WTC11 (cell line): ENCODE data around the gene ZBTB44. TPM values are rescaled to one million over a fixed set of nuclear protein-coding genes. Genes with fewer than 3 reads are reported as not detected.

Source experiments
- ATAC-seq: fragments of 200-7000 bp; cut with Tn5 transposase; 2 replicates; pipeline ENCODE4 v1.10.0; 2021; ENCODE audit warnings: mild to moderate bottlenecking, moderate library complexity
- CTCF ChIA-PET: fragments of 300-600 bp; sonication (Branson Sonifier 250); formaldehyde crosslinking; loops from one replicate; lab custom pipeline; 2021; ENCODE audit warnings: antibody characterized with exemption; lab: Charles Lee
- POLR2A ChIA-PET: fragments of 350-600 bp; sonication (Branson Sonifier 250); formaldehyde crosslinking; loops from one replicate; lab custom pipeline; 2021; ENCODE audit warnings: antibody characterized with exemption; lab: Charles Lee
- DNase-seq: peaks from one replicate; pipeline ENCODE4 v3.0.0; 2021; ENCODE audit warnings: low spot score
- H3K27ac Mint-ChIP-seq: 2 replicates; pipeline ENCODE4 v1.8.0; 2021; ENCODE audit warnings: mixed read lengths
- H3K27me3 Mint-ChIP-seq: 2 replicates; pipeline ENCODE4 v1.8.0; 2021; ENCODE audit warnings: low read depth, mild to moderate bottlenecking, moderate library complexity, mixed read lengths
- H3K36me3 Mint-ChIP-seq: 2 replicates; pipeline ENCODE4 v1.8.0; 2021; ENCODE audit warnings: mixed read lengths
- H3K4me1 Mint-ChIP-seq: 2 replicates; pipeline ENCODE4 v1.8.0; 2022; ENCODE audit warnings: mixed read lengths
- H3K4me3 Mint-ChIP-seq: 2 replicates; pipeline ENCODE4 v1.8.0; 2021; ENCODE audit warnings: mild to moderate bottlenecking, moderate library complexity, mixed read lengths
- H3K9me3 Mint-ChIP-seq: 2 replicates; pipeline ENCODE4 v1.8.0; 2021; ENCODE audit warnings: mixed read lengths
- ATF1 ChIP-seq: sonication (generic); formaldehyde crosslinking; IDR thresholded peaks from 2 replicates; pipeline ENCODE4 v1.8.1; 2023; ENCODE audit warnings: mild to moderate bottlenecking, moderate library complexity, missing genetic modification reagents
- ATF3 ChIP-seq: sonication (generic); formaldehyde crosslinking; conservative IDR thresholded peaks from 2 replicates; pipeline ENCODE4 v1.8.1; 2022; ENCODE audit warnings: mild to moderate bottlenecking, missing genetic modification reagents
- CBFB ChIP-seq: sonication (generic); formaldehyde crosslinking; IDR thresholded peaks from 2 replicates; pipeline ENCODE4 v1.8.1; 2022; ENCODE audit warnings: mild to moderate bottlenecking, low read depth, missing genetic modification reagents
- CREM ChIP-seq: sonication (generic); formaldehyde crosslinking; IDR thresholded peaks from 2 replicates; pipeline ENCODE4 v1.8.1; 2022; ENCODE audit warnings: mild to moderate bottlenecking, missing genetic modification reagents, moderate library complexity
- ESRRA ChIP-seq: sonication (generic); formaldehyde crosslinking; IDR thresholded peaks from 2 replicates; pipeline ENCODE4 v1.8.1; 2022; ENCODE audit warnings: mild to moderate bottlenecking, missing genetic modification reagents, borderline replicate concordance
- FOXK1 ChIP-seq: sonication (generic); formaldehyde crosslinking; IDR thresholded peaks from 2 replicates; pipeline ENCODE4 v1.8.0; 2022; ENCODE audit warnings: mild to moderate bottlenecking, moderate library complexity, missing genetic modification reagents
- GABPB1 ChIP-seq: sonication (generic); formaldehyde crosslinking; IDR thresholded peaks from 2 replicates; pipeline ENCODE4 v1.8.1; 2023; ENCODE audit warnings: mild to moderate bottlenecking, missing genetic modification reagents
- MYBL2 ChIP-seq: sonication (generic); formaldehyde crosslinking; IDR thresholded peaks from 2 replicates; pipeline ENCODE4 v1.8.1; 2023; ENCODE audit warnings: mild to moderate bottlenecking, moderate library complexity, missing genetic modification reagents
- NFE2L1 ChIP-seq: sonication (generic); formaldehyde crosslinking; IDR thresholded peaks from 2 replicates; pipeline ENCODE4 v1.8.1; 2023; ENCODE audit warnings: missing genetic modification reagents
- PRDM15 ChIP-seq: sonication (generic); formaldehyde crosslinking; IDR thresholded peaks from 2 replicates; pipeline ENCODE4 v1.8.0; 2022; ENCODE audit warnings: missing genetic modification reagents
- TCF7 ChIP-seq: sonication (generic); formaldehyde crosslinking; IDR thresholded peaks from 2 replicates; pipeline ENCODE4 v1.8.0; 2022; ENCODE audit warnings: mild to moderate bottlenecking, low read depth, missing genetic modification reagents, moderate library complexity
- TEAD4 ChIP-seq: sonication (generic); formaldehyde crosslinking; IDR thresholded peaks from 2 replicates; pipeline ENCODE4 v1.8.0; 2022; ENCODE audit warnings: mild to moderate bottlenecking, missing genetic modification reagents
- ZBTB21 ChIP-seq: sonication (generic); formaldehyde crosslinking; IDR thresholded peaks from 2 replicates; pipeline ENCODE4 v1.8.1; 2023; ENCODE audit warnings: mild to moderate bottlenecking, missing genetic modification reagents, borderline replicate concordance
- ZNF138 ChIP-seq: sonication (generic); formaldehyde crosslinking; conservative IDR thresholded peaks from 2 replicates; pipeline ENCODE4 v1.8.1; 2022; ENCODE audit warnings: mild to moderate bottlenecking, moderate library complexity, missing genetic modification reagents
- ZNF281 ChIP-seq: sonication (generic); formaldehyde crosslinking; IDR thresholded peaks from 2 replicates; pipeline ENCODE4 v1.8.0; 2023; ENCODE audit warnings: mild to moderate bottlenecking, missing genetic modification reagents
- total RNA-seq: library from RNA; stranded (reverse); gene quantifications from 3 replicates; pipeline ENCODE4 v1.2.3, GENCODE V29; 2021
- TF ChIP-seq, protein P1 (sequence below): sonication (generic); formaldehyde crosslinking; IDR thresholded peaks from 2 replicates; pipeline ENCODE4 v1.8.1; 2022; ENCODE audit warnings: missing genetic modification reagents, borderline replicate concordance
- TF ChIP-seq, protein P2 (sequence below): sonication (generic); formaldehyde crosslinking; IDR thresholded peaks from 2 replicates; pipeline ENCODE4 v1.8.0; 2022; ENCODE audit warnings: mild to moderate bottlenecking, missing genetic modification reagents
- TF ChIP-seq, protein P3 (sequence below): sonication (generic); formaldehyde crosslinking; IDR thresholded peaks from 2 replicates; pipeline ENCODE4 v1.8.0; 2023; ENCODE audit warnings: missing genetic modification reagents, mild to moderate bottlenecking, borderline replicate concordance

The ZBTB44 gene
- total RNA-seq, 1 experiment from 2014 or later: 107 TPM

DNA sequence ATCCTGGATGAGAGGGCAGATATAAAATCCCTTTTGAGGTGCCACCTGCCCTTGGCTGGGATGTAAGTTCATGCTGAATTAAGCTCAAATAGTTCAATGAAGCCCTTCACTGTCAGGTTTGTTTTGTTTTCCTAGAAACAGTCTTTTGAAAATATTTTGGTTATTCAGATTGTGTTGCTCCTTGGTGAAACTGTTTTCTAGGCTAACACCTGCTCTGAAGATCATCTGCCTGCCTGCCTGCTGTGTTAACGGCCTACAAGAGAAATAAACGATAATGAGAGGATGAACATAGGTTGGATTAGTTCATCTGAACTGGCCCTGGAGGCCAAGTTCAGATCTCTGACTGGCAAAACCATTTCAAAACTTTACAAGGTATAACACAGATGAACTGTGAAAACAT lies 67.4 kb downstream of the ZBTB44 start:
- ChIA-PET CTCF (no interaction called here), POLR2A (no interaction called here)
- Mint-ChIP-seq H3K9me3 (peaks cover 8% of the 10 kb centered on the region), H3K27me3 (no peaks in the 10 kb centered on the region), H3K4me1 (peaks cover 37% of the 10 kb centered on the region), H3K4me3 (no peak overlapping the region), H3K27ac (peak overlapping the region; percentile 38), H3K36me3 (peaks cover 13% of the 10 kb centered on the region)
- no peak for DNase-seq
- TF ChIP-seq NFE2L1 (CRISPR knock-in tag): no peak
- no peak for TF ChIP-seq PRDM15 (CRISPR knock-in tag)
- TF ChIP-seq FOXK1 (CRISPR knock-in tag): no peak
- no peak for TF ChIP-seq TEAD4 (CRISPR knock-in tag)
- TF ChIP-seq ZNF138 (CRISPR knock-in tag): no peak
- TF ChIP-seq, protein P1, sequence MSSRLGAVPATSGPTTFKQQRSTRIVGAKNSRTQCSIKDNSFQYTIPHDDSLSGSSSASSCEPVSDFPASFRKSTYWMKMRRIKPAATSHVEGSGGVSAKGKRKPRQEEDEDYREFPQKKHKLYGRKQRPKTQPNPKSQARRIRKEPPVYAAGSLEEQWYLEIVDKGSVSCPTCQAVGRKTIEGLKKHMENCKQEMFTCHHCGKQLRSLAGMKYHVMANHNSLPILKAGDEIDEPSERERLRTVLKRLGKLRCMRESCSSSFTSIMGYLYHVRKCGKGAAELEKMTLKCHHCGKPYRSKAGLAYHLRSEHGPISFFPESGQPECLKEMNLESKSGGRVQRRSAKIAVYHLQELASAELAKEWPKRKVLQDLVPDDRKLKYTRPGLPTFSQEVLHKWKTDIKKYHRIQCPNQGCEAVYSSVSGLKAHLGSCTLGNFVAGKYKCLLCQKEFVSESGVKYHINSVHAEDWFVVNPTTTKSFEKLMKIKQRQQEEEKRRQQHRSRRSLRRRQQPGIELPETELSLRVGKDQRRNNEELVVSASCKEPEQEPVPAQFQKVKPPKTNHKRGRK (CRISPR knock-in tag): no peak
- TF ChIP-seq, protein P2, sequence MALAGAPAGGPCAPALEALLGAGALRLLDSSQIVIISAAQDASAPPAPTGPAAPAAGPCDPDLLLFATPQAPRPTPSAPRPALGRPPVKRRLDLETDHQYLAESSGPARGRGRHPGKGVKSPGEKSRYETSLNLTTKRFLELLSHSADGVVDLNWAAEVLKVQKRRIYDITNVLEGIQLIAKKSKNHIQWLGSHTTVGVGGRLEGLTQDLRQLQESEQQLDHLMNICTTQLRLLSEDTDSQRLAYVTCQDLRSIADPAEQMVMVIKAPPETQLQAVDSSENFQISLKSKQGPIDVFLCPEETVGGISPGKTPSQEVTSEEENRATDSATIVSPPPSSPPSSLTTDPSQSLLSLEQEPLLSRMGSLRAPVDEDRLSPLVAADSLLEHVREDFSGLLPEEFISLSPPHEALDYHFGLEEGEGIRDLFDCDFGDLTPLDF (CRISPR knock-in tag): no peak
- no peak for TF ChIP-seq ZNF281 (CRISPR knock-in tag)
- ATAC-seq: no peak

- ChIA-PET POLR2A (no interaction called here), CTCF (no interaction called here)
- TF ChIP-seq CREM (CRISPR knock-in tag) (no peak), CBFB (CRISPR knock-in tag) (no peak), ATF3 (CRISPR knock-in tag) (no peak), NFE2L1 (CRISPR knock-in tag) (no peak), ESRRA (CRISPR knock-in tag) (no peak), MYBL2 (CRISPR knock-in tag) (no peak), ATF1 (no peak), TCF7 (CRISPR knock-in tag) (no peak), ZBTB21 (CRISPR knock-in tag) (no peak), GABPB1 (CRISPR knock-in tag) (no peak)
- TF ChIP-seq, protein P3, sequence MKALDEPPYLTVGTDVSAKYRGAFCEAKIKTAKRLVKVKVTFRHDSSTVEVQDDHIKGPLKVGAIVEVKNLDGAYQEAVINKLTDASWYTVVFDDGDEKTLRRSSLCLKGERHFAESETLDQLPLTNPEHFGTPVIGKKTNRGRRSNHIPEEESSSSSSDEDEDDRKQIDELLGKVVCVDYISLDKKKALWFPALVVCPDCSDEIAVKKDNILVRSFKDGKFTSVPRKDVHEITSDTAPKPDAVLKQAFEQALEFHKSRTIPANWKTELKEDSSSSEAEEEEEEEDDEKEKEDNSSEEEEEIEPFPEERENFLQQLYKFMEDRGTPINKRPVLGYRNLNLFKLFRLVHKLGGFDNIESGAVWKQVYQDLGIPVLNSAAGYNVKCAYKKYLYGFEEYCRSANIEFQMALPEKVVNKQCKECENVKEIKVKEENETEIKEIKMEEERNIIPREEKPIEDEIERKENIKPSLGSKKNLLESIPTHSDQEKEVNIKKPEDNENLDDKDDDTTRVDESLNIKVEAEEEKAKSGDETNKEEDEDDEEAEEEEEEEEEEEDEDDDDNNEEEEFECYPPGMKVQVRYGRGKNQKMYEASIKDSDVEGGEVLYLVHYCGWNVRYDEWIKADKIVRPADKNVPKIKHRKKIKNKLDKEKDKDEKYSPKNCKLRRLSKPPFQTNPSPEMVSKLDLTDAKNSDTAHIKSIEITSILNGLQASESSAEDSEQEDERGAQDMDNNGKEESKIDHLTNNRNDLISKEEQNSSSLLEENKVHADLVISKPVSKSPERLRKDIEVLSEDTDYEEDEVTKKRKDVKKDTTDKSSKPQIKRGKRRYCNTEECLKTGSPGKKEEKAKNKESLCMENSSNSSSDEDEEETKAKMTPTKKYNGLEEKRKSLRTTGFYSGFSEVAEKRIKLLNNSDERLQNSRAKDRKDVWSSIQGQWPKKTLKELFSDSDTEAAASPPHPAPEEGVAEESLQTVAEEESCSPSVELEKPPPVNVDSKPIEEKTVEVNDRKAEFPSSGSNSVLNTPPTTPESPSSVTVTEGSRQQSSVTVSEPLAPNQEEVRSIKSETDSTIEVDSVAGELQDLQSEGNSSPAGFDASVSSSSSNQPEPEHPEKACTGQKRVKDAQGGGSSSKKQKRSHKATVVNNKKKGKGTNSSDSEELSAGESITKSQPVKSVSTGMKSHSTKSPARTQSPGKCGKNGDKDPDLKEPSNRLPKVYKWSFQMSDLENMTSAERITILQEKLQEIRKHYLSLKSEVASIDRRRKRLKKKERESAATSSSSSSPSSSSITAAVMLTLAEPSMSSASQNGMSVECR (CRISPR knock-in tag): no peak
- Mint-ChIP-seq H3K36me3 (peaks cover 7% of the 10 kb centered on the region), H3K9me3 (peaks cover 2% of the 10 kb centered on the region), H3K4me1 (peaks cover 34% of the 10 kb centered on the region), H3K27me3 (no peaks in the 10 kb centered on the region), H3K27ac (peak overlapping the region; percentile 38; the same call in 1 of the 2 replicates), H3K4me3 (no peak overlapping the region)
- ATAC-seq: no peak
- DNase-seq: no peak
Measured at GRCh38 chr11:130246738-130247137, 68.0 kb downstream of the ZBTB44 start.
